ENCODE data around the gene DDX24.

DNA sequence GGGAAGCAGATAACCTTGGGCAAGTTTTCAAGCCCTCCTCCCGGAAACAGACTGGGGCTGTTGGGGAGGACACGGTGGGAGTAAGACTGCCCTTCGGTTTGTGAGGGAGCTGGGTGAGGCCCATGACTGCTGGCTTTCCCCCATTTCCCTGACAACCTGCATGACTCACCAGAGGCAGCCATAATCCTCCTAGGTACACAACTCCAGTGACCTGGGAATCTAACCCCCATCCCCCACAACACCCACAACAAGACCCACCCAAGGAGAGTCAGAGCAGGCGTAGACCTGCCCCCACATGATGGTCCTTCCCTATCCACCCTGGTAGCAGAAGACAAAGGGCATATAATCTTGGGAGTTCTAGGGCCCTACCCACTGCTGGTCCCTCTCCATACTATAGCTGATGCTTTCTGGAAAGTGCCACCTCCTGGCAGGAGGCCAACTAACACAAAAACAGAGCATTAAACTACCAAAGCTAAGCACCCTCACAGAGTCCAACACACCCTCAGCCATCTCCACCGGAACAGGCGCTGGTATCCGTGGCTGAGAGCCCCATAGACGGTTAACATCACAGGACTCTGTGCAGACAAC is 14.8 kb downstream of the DDX24 start:
- no peak for TF ChIP-seq CREB1 (IDR thresholded peaks at IDR 0.05; ENCODE audit: low read depth)
- TF ChIP-seq, protein P1, sequence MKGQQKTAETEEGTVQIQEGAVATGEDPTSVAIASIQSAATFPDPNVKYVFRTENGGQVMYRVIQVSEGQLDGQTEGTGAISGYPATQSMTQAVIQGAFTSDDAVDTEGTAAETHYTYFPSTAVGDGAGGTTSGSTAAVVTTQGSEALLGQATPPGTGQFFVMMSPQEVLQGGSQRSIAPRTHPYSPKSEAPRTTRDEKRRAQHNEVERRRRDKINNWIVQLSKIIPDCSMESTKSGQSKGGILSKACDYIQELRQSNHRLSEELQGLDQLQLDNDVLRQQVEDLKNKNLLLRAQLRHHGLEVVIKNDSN (IDR thresholded peaks at IDR 0.05): no peak
- no peak for TF ChIP-seq NFIC (IDR thresholded peaks at IDR 0.05)
- TF ChIP-seq CEBPB (IDR thresholded peaks at IDR 0.05): no peak
- no peak for TF ChIP-seq RAD21 (IDR thresholded peaks at IDR 0.05; ENCODE audit: low read depth)

Data from Ishikawa (cell line).